ENCODE results near the gene TAS2R8. TPM values are rescaled to one million over a fixed set of nuclear protein-coding genes. Genes with fewer than 3 reads are reported as not detected.

Gene TAS2R8
- total RNA-seq, 1 donor from 2014 or later = not detected

DNA sequence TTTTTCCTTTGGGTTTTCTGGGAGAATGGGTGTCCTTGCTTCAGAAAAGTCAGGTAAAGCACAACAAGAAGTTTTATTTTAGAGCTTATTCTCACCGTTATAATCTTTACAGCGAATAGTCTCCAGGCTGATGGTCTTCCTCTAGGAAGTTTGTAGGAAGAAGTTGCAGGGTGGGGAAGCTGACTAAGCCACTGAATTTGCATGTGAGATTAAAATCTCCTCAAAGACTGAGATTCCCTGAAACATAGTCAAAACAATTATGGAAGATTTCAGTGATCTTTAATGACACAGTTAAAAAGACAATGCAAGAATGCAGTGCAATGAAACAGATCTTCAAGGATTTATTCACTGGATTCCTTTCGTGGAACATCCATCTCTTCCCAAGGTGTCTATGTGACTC lies 17.9 kb upstream of the TAS2R8 start:
- H3K36me3 Mint-ChIP-seq (ENCODE audit: unreplicated experiment) = no peaks in the 10 kb centered on the region
- H3K27me3 Mint-ChIP-seq (ENCODE audit: unreplicated experiment) = no peaks in the 10 kb centered on the region
- TF ChIP-seq, protein P1, sequence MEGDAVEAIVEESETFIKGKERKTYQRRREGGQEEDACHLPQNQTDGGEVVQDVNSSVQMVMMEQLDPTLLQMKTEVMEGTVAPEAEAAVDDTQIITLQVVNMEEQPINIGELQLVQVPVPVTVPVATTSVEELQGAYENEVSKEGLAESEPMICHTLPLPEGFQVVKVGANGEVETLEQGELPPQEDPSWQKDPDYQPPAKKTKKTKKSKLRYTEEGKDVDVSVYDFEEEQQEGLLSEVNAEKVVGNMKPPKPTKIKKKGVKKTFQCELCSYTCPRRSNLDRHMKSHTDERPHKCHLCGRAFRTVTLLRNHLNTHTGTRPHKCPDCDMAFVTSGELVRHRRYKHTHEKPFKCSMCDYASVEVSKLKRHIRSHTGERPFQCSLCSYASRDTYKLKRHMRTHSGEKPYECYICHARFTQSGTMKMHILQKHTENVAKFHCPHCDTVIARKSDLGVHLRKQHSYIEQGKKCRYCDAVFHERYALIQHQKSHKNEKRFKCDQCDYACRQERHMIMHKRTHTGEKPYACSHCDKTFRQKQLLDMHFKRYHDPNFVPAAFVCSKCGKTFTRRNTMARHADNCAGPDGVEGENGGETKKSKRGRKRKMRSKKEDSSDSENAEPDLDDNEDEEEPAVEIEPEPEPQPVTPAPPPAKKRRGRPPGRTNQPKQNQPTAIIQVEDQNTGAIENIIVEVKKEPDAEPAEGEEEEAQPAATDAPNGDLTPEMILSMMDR (IDR thresholded peaks at IDR 0.05; ENCODE audit: partially characterized antibody, unreplicated experiment) = no peak
- no peak overlapping the region for H3K4me3 Mint-ChIP-seq (ENCODE audit: unreplicated experiment)
- no peaks in the 10 kb centered on the region for H3K9me3 Mint-ChIP-seq (ENCODE audit: unreplicated experiment)
- no peak for DNase-seq
- H3K4me1 Mint-ChIP-seq (ENCODE audit: low read depth, unreplicated experiment) = no peaks in the 10 kb centered on the region
- H3K27ac Mint-ChIP-seq (ENCODE audit: unreplicated experiment) = no peak overlapping the region

DNA sequence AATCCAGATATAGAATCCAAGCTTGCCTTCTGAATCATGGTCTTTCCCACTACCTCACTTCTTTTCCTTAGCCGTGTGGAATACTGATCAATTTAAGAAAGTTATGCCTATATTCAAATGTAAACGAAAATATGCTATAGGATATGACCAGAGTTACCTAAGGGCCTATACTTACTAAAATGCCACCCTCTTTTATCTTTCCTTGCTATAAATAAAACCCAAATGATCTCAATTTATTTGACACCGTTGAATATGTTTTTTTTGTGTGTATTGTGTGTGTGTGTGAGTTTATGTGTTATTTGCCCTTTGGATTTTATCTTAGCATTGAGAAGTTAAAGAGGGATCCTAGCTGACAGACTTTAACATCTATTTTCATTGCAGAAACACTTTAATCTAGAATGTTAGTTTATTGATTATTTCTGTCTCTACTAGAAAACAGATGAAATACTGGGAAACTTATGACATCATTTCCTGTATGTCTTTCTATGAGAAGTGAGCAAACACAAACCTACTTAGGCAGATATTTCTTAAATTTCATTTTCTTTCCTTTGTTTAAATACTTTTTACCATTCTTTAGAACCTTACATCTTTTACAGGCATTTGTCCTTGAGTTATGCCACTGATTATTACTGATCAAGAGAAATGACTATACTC lies 4.9 kb upstream of the TAS2R8 start:
- Mint-ChIP-seq H3K4me3 (ENCODE audit: unreplicated experiment) (no peak overlapping the region), H3K4me1 (ENCODE audit: low read depth, unreplicated experiment) (no peaks in the 10 kb centered on the region), H3K9me3 (ENCODE audit: unreplicated experiment) (no peaks in the 10 kb centered on the region), H3K27ac (ENCODE audit: unreplicated experiment) (no peak overlapping the region), H3K27me3 (ENCODE audit: unreplicated experiment) (no peaks in the 10 kb centered on the region), H3K36me3 (ENCODE audit: unreplicated experiment) (no peaks in the 10 kb centered on the region)
- no peak for DNase-seq
- TF ChIP-seq, protein P1 (IDR thresholded peaks at IDR 0.05; ENCODE audit: partially characterized antibody, unreplicated experiment) = no peak

DNA sequence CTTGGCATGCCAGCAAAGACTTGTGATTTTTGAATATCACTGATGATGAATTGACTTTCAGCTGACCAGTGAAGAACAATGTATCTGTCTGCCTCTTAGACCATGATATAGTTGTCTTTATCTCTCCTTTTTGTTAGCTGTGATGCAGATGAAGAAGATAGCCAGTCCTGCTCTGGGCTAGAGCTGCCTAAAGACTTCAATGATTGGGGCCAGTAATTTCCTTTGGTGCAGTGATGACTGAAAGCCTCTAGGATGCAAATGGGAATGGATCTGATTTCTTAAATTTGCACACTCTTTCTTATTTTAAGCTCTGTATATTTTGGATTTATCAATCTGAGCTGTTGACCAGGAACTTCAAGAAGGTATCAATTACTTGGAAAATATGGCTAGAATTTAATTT lies 3.0 kb upstream of the TAS2R8 start, which contains the start of gene TAS2R9:
TSS of gene TAS2R9 (minus strand) at position 101 of the 400 bp plus-strand sequence. CDS start at position 8, 93 bp downstream.
- Mint-ChIP-seq H3K27me3 (ENCODE audit: unreplicated experiment) (no peaks in the 10 kb centered on the region), H3K9me3 (ENCODE audit: unreplicated experiment) (no peaks in the 10 kb centered on the region)

DNA sequence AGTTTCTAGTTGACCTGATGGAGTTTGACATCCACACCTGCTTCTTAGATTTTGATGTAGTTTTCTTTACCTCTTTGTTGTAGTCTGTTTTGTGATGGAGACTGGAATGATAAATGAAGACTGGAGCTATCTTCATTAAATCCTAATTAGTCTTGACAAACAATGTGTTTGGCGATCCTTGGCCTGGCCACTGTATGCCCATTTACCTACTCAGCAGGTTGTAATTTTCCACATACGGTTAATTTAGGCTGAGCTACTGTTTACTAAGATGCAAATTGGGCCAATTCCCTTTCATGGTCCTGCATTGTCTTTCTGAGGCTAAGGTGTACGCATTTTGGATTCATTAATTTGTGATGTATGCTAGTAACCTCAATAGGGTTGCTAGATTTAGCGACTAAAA lies 4.5 kb downstream of the TAS2R8 start, which contains the start of gene TAS2R7:
TSS of gene TAS2R7 (minus strand) at position 41 of the 400 bp plus-strand sequence. CDS start 57 bp downstream, outside the sequence.
- Mint-ChIP-seq H3K4me3 (ENCODE audit: unreplicated experiment) (no peak within 1 kb of the TSS), H3K27me3 (ENCODE audit: unreplicated experiment) (no peaks in the 10 kb centered on the region)

More for the DNA sequence above, 3.0 kb upstream of the TAS2R8 start, which contains the start of gene TAS2R9:
- H3K4me3 Mint-ChIP-seq (ENCODE audit: unreplicated experiment) = no peak within 1 kb of the TSS
- no peaks in the 10 kb centered on the region for H3K4me1 Mint-ChIP-seq (ENCODE audit: low read depth, unreplicated experiment)
- TF ChIP-seq, protein P1 (IDR thresholded peaks at IDR 0.05; ENCODE audit: partially characterized antibody, unreplicated experiment) = no peak
- DNase-seq = no peak
- no peak within 1 kb of the TSS for H3K27ac Mint-ChIP-seq (ENCODE audit: unreplicated experiment)
- H3K36me3 Mint-ChIP-seq (ENCODE audit: unreplicated experiment) = no peaks in the 10 kb centered on the region

DNA sequence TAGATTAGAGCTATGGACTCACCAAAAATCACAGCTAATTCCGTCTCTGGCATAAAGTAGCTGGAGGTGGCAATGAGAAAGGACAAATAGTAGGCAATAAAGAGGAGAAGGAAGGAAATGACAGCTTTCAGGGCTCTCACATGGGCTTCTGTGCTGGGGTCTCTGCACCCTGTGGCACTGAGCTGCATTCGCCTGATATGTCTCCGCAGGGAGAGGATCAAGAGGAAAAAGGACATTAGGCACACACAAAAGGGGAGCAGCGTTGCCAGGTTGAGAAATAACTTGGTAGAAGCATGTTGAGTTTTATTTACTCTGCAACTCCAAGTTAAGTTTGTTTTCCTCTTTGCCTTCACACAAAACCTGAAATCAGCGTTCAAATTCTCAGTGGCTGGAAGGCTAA lies 5.3 kb downstream of the TAS2R8 start:
- no peak overlapping the region for H3K4me3 Mint-ChIP-seq (ENCODE audit: unreplicated experiment)
- TF ChIP-seq, protein P1 (IDR thresholded peaks at IDR 0.05; ENCODE audit: partially characterized antibody, unreplicated experiment) = no peak
- H3K9me3 Mint-ChIP-seq (ENCODE audit: unreplicated experiment) = peaks cover 1% of the 10 kb centered on the region
- no peaks in the 10 kb centered on the region for H3K4me1 Mint-ChIP-seq (ENCODE audit: low read depth, unreplicated experiment)
- DNase-seq = no peak
- H3K27ac Mint-ChIP-seq (ENCODE audit: unreplicated experiment) = no peak overlapping the region
- no peaks in the 10 kb centered on the region for H3K27me3 Mint-ChIP-seq (ENCODE audit: unreplicated experiment)
- no peaks in the 10 kb centered on the region for H3K36me3 Mint-ChIP-seq (ENCODE audit: unreplicated experiment)

More for the DNA sequence above, 4.5 kb downstream of the TAS2R8 start, which contains the start of gene TAS2R7:
- H3K27ac Mint-ChIP-seq (ENCODE audit: unreplicated experiment) = no peak within 1 kb of the TSS
- TF ChIP-seq, protein P1 (IDR thresholded peaks at IDR 0.05; ENCODE audit: partially characterized antibody, unreplicated experiment) = no peak
- H3K4me1 Mint-ChIP-seq (ENCODE audit: low read depth, unreplicated experiment) = no peaks in the 10 kb centered on the region
- H3K36me3 Mint-ChIP-seq (ENCODE audit: unreplicated experiment) = no peaks in the 10 kb centered on the region
- H3K9me3 Mint-ChIP-seq (ENCODE audit: unreplicated experiment) = peaks cover 1% of the 10 kb centered on the region
- DNase-seq = no peak

Measured in glutamatergic neuron (in vitro differentiated cells).